Mesothelial cell of epicardium (in vitro differentiated cells): ENCODE results near the gene BTD. TPM values are rescaled to one million over a fixed set of nuclear protein-coding genes. Genes with fewer than 3 reads are reported as not detected.

Experiments used
- DNase-seq, 2 experiments: peaks; one replicate each; pipeline ENCODE4 v3.0.0; 2021; ENCODE audit warnings: low spot score in 2 of 2; ENCODE audit not compliant: unreplicated experiment in 2 of 2
- H3K27ac Mint-ChIP-seq: 2 replicates; pipeline ENCODE4 v1.8.0; 2021; ENCODE audit warnings: mixed read lengths
- H3K27me3 Mint-ChIP-seq: 2 replicates; pipeline ENCODE4 v1.8.0; 2021; ENCODE audit warnings: low read depth, mixed read lengths
- H3K36me3 Mint-ChIP-seq: 2 replicates; pipeline ENCODE4 v1.8.0; 2021; ENCODE audit warnings: mixed read lengths
- H3K4me1 Mint-ChIP-seq: 2 replicates; pipeline ENCODE4 v1.8.0; 2021; ENCODE audit warnings: mixed read lengths
- H3K4me3 Mint-ChIP-seq: 2 replicates; pipeline ENCODE4 v1.8.0; 2021; ENCODE audit warnings: mild to moderate bottlenecking, moderate library complexity, mixed read lengths
- H3K9me3 Mint-ChIP-seq: 2 replicates; pipeline ENCODE4 v1.8.0; 2021; ENCODE audit warnings: mixed read lengths
- CTCF ChIP-seq: fragments of 200-600 bp; sonication (generic); IDR thresholded peaks from one replicate; pipeline ENCODE4 v1.5.0; 2021; ENCODE audit warnings: antibody characterized with exemption; ENCODE audit not compliant: unreplicated experiment
- total RNA-seq: library from RNA; stranded (reverse); gene quantifications from 3 replicates; pipeline ENCODE4 v1.2.1, GENCODE V29; 2021

BTD gene
- total RNA-seq, 1 donor from 2014 or later: 12.5 TPM

GRCh38 chr3:15681668-15682067 is 80.1 kb downstream of the BTD start:
- peaks cover 27% of the 10 kb centered on the region for H3K36me3 Mint-ChIP-seq
- TF ChIP-seq CTCF: no peak

GRCh38 chr3:15682561-15683185 is 81.1 kb downstream of the BTD start:
- Mint-ChIP-seq H3K4me3 (no peak overlapping the region), H3K36me3 (peaks cover 22% of the 10 kb centered on the region), H3K27ac (peak overlapping the region; percentile 83), H3K9me3 (no peaks in the 10 kb centered on the region), H3K4me1 (peaks cover 21% of the 10 kb centered on the region), H3K27me3 (no peaks in the 10 kb centered on the region)
- DNase-seq: no peak
- TF ChIP-seq CTCF: no peak

More at GRCh38 chr3:15681668-15682067, 80.1 kb downstream of the BTD start:
- peaks cover 21% of the 10 kb centered on the region for H3K4me1 Mint-ChIP-seq
- DNase-seq: no peak
- no peaks in the 10 kb centered on the region for H3K27me3 Mint-ChIP-seq
- no peak overlapping the region for H3K4me3 Mint-ChIP-seq
- H3K9me3 Mint-ChIP-seq: no peaks in the 10 kb centered on the region
- no peak overlapping the region for H3K27ac Mint-ChIP-seq

GRCh38 chr3:15683253-15683652 is 81.7 kb downstream of the BTD start:
- Mint-ChIP-seq H3K36me3 (peaks cover 19% of the 10 kb centered on the region), H3K4me3 (no peak overlapping the region), H3K9me3 (no peaks in the 10 kb centered on the region), H3K27ac (peak overlapping the region; percentile 83), H3K27me3 (no peaks in the 10 kb centered on the region), H3K4me1 (peaks cover 21% of the 10 kb centered on the region)
- TF ChIP-seq CTCF: no peak
- no peak for DNase-seq

- Mint-ChIP-seq H3K9me3 (no peaks in the 10 kb centered on the region), H3K4me3 (no peak overlapping the region), H3K36me3 (peaks cover 28% of the 10 kb centered on the region), H3K27me3 (no peaks in the 10 kb centered on the region), H3K4me1 (peaks cover 21% of the 10 kb centered on the region), H3K27ac (no peak overlapping the region)
- DNase-seq: no peak
- no peak for TF ChIP-seq CTCF
Measured at GRCh38 chr3:15685927-15686326, 84.4 kb downstream of the BTD start.

GRCh38 chr3:15690230-15690629 is 88.7 kb downstream of the BTD start:
- Mint-ChIP-seq H3K27ac (no peak overlapping the region), H3K9me3 (no peaks in the 10 kb centered on the region), H3K27me3 (no peaks in the 10 kb centered on the region), H3K4me3 (no peak overlapping the region), H3K36me3 (peaks cover 25% of the 10 kb centered on the region), H3K4me1 (peaks cover 20% of the 10 kb centered on the region)
- TF ChIP-seq CTCF: no peak
- no peak for DNase-seq
